CD14-positive monocyte (primary cell): ENCODE results near the gene KCNG1. TPM values are rescaled to one million over a fixed set of nuclear protein-coding genes. Genes with fewer than 3 reads are reported as not detected.

ENCODE experiments used
- DNase-seq, 3 donors: peaks; one replicate each; pipeline ENCODE4 v3.0.0-alpha.2; 2011 to 2022
- H2AFZ ChIP-seq: 2 replicates; pipeline ENCODE4 v1.6.0; 2012; ENCODE audit warnings: mild to moderate bottlenecking, low read depth, low read length, inconsistent platforms; ENCODE audit not compliant: insufficient read depth, poor library complexity, severe bottlenecking
- H3K27ac ChIP-seq, 2 donors: 1 replicate in 1 of 2; 2 replicates in 1 of 2; pipeline ENCODE4 v1.5.1; 2012 to 2013; ENCODE audit warnings: low read length in 2 of 2, control low read depth in 1 of 2, inconsistent platforms in 1 of 2, low read depth in 1 of 2, mild to moderate bottlenecking in 1 of 2
- H3K27me3 ChIP-seq, 2 donors: one replicate each; pipeline versions ENCODE4 v1.6.0 to v1.6.1; 2011 to 2013; ENCODE audit warnings: low read length in 2 of 2; ENCODE audit not compliant: control insufficient read depth in 2 of 2, insufficient read depth in 2 of 2
- H3K36me3 ChIP-seq, 2 donors: replicated peaks in 1 of 2; 1 replicate in 1 of 2; 2 replicates in 1 of 2; pipeline versions ENCODE4 v1.5.1 to v1.6.1; 2012 to 2013; ENCODE audit warnings: low read length in 2 of 2, control low read depth in 1 of 2, inconsistent platforms in 1 of 2, mild to moderate bottlenecking in 1 of 2; ENCODE audit not compliant: insufficient read depth in 2 of 2, control insufficient read depth in 1 of 2
- H3K4me1 ChIP-seq, 2 donors: 1 replicate in 1 of 2; 2 replicates in 1 of 2; pipeline versions ENCODE4 v1.5.1 to v1.6.1; 2012 to 2013; ENCODE audit warnings: low read length in 2 of 2, control low read depth in 1 of 2, inconsistent platforms in 1 of 2, mild to moderate bottlenecking in 1 of 2, moderate library complexity in 1 of 2; ENCODE audit not compliant: insufficient read depth in 2 of 2, control insufficient read depth in 1 of 2
- H3K4me2 ChIP-seq: replicated peaks from 2 replicates; pipeline ENCODE3; 2012; ENCODE audit warnings: low read length, moderate library complexity, mild to moderate bottlenecking; ENCODE audit not compliant: poor library complexity, severe bottlenecking; ENCODE audit errors: extremely low read depth
- H3K4me3 ChIP-seq, 3 experiments: fragments of 200-600 bp in 1 of 3; sonication (generic) in 1 of 3; replicated peaks in 1 of 3; 1 replicate in 2 of 3; 2 replicates in 1 of 3; pipeline ENCODE4 v1.5.1; 2011 to 2013; ENCODE audit warnings: low read length in 3 of 3, mild to moderate bottlenecking in 3 of 3, control low read depth in 2 of 3, low read depth in 2 of 3, inconsistent platforms in 1 of 3, moderate library complexity in 1 of 3
- H3K79me2 ChIP-seq: 2 replicates; pipeline ENCODE4 v1.6.0; 2012; ENCODE audit warnings: mild to moderate bottlenecking, control low read depth, inconsistent platforms, low read length, moderate library complexity; ENCODE audit not compliant: insufficient read depth
- H3K9ac ChIP-seq: 2 replicates; pipeline ENCODE4 v1.6.0; 2017; ENCODE audit warnings: low read length, mild to moderate bottlenecking; ENCODE audit not compliant: insufficient read depth, poor library complexity, severe bottlenecking
- H3K9me3 ChIP-seq, 2 donors: replicated peaks in 1 of 2; 1 replicate in 1 of 2; 2 replicates in 1 of 2; pipeline versions ENCODE4 v1.5.1 to v1.6.1; 2012 to 2013; ENCODE audit warnings: low read length in 2 of 2, control low read depth in 1 of 2; ENCODE audit not compliant: control insufficient read depth in 1 of 2, insufficient read depth in 1 of 2
- H4K20me1 ChIP-seq: 2 replicates; pipeline ENCODE4 v1.6.0; 2012; ENCODE audit warnings: mild to moderate bottlenecking, low read length, control low read depth, moderate library complexity; ENCODE audit not compliant: insufficient read depth
- H3K27ac Mint-ChIP-seq, 7 donors: one replicate each; pipeline ENCODE4 v1.8.0; 2020; ENCODE audit warnings: mild to moderate bottlenecking in 7 of 7, mixed read lengths in 7 of 7, moderate library complexity in 6 of 7, inconsistent platforms in 2 of 7
- H3K27me3 Mint-ChIP-seq, 3 donors: one replicate each; pipeline ENCODE4 v1.8.0; 2021 to 2022; ENCODE audit warnings: low read depth in 3 of 3, mild to moderate bottlenecking in 3 of 3, mixed read lengths in 3 of 3, moderate library complexity in 3 of 3, inconsistent platforms in 1 of 3
- H3K36me3 Mint-ChIP-seq, 2 donors: one replicate each; pipeline ENCODE4 v1.8.0; 2020; ENCODE audit warnings: mixed read lengths in 2 of 2, inconsistent platforms in 1 of 2, mild to moderate bottlenecking in 1 of 2
- H3K4me1 Mint-ChIP-seq: one replicate; pipeline ENCODE4 v1.8.0; 2020; ENCODE audit warnings: mild to moderate bottlenecking, mixed read lengths
- H3K4me3 Mint-ChIP-seq, 2 donors: one replicate each; pipeline ENCODE4 v1.8.0; 2020; ENCODE audit warnings: mild to moderate bottlenecking in 2 of 2, mixed read lengths in 2 of 2, moderate library complexity in 1 of 2
- H3K9me3 Mint-ChIP-seq, 7 donors: one replicate each; pipeline ENCODE4 v1.8.0; 2020 to 2022; ENCODE audit warnings: mixed read lengths in 7 of 7, mild to moderate bottlenecking in 6 of 7, moderate library complexity in 6 of 7, inconsistent platforms in 2 of 7
- CTCF ChIP-seq: fragments of 200-600 bp; IDR thresholded peaks from one replicate; pipeline ENCODE4 v1.8.0; 2022; ENCODE audit warnings: antibody characterized with exemption, mild to moderate bottlenecking
- WGBS: methylation state at CpG from one replicate; pipeline ENCODE4 v1.1.5; 2013; ENCODE audit warnings: missing lambda C conversion rate; ENCODE audit not compliant: insufficient coverage; 5-methylcytosine and 5-hydroxymethylcytosine counted together
- intact Hi-C, 2 donors: fragments of 100-400 bp; cut with micrococcal nuclease; formaldehyde crosslinking; loops; one replicate each; pipeline versions ENCODE4 v1.15.0 to v1.15.1; 2023
- polyA plus RNA-seq, 3 donors: library from polyadenylated mRNA; depleted of rRNA in 1 of 3; unstranded in 2 of 3; stranded (reverse) in 1 of 3; fragments of 300-500 nt in 2 of 3; fragments of >200 nt in 1 of 3; fragmentation: Illumina TruSeq in 2 of 3; gene quantifications; 1 replicate in 2 of 3; 2 replicates in 1 of 3; pipeline ENCODE4 v1.2.3, GENCODE V29; 2012 to 2021

The KCNG1 gene
- polyA plus RNA-seq, 3 donors, result 0.04 TPM; not detected in 2

GRCh38 chr20:51059862-51060261 is 37.0 kb upstream of the KCNG1 start:
- DNase-seq, result no peak
- Mint-ChIP-seq H3K27ac (no peak overlapping the region), H3K27me3 (peaks cover 15 to 32% (median 24%) of the 10 kb centered on the region in 3 donors), H3K36me3 (no peaks in the 10 kb centered on the region), H3K4me3 (no peak overlapping the region), H3K9me3 (peaks cover 0 to 9% (median 2%) of the 10 kb centered on the region in 7 donors), H3K4me1 (no peaks in the 10 kb centered on the region)
- Histone ChIP-seq H3K27me3 (peaks cover 2 to 19% of the 10 kb centered on the region in 2 donors), H4K20me1 (no peaks in the 10 kb centered on the region), H3K79me2 (no peaks in the 10 kb centered on the region), H3K9ac (no peak overlapping the region), H3K4me2 (no peak overlapping the region), H3K4me1 (no peaks in the 10 kb centered on the region), H3K36me3 (no peaks in the 10 kb centered on the region), H3K4me3 (no peak overlapping the region), H3K9me3 (no peaks in the 10 kb centered on the region), H2AFZ (no peak overlapping the region), H3K27ac (no peak overlapping the region)
- intact Hi-C loops, result no loop called here
- TF ChIP-seq CTCF, result no peak
- no CpG with 5 or more reads among the region's 1 CpG for WGBS

GRCh38 chr20:51058017-51058416 is 35.1 kb upstream of the KCNG1 start:
- Mint-ChIP-seq H3K36me3 (no peaks in the 10 kb centered on the region), H3K27ac (no peak overlapping the region), H3K4me3 (no peak overlapping the region), H3K9me3 (peaks cover 0 to 9% (median 1%) of the 10 kb centered on the region in 7 donors), H3K27me3 (peaks cover 15 to 36% (median 24%) of the 10 kb centered on the region in 3 donors), H3K4me1 (no peaks in the 10 kb centered on the region)
- H3K36me3 ChIP-seq, result no peaks in the 10 kb centered on the region
- H3K79me2 ChIP-seq, result no peaks in the 10 kb centered on the region
- H3K27me3 ChIP-seq, result peaks cover 2 to 19% of the 10 kb centered on the region in 2 donors
- no peak overlapping the region for H2AFZ ChIP-seq
- no peaks in the 10 kb centered on the region for H4K20me1 ChIP-seq
- TF ChIP-seq CTCF, result no peak
- intact Hi-C loops, result no loop called here
- 30% methylated on average over 7 of the region's 9 CpGs for WGBS
- no peak overlapping the region for H3K9ac ChIP-seq
- H3K4me2 ChIP-seq, result no peak overlapping the region
- H3K4me1 ChIP-seq, result no peaks in the 10 kb centered on the region
- H3K4me3 ChIP-seq, result no peak overlapping the region
- H3K27ac ChIP-seq, result no peak overlapping the region
- H3K9me3 ChIP-seq, result no peaks in the 10 kb centered on the region
- no peak for DNase-seq
